ENCODE data around the gene NEO1. TPM values are rescaled to one million over a fixed set of nuclear protein-coding genes. Genes with fewer than 3 reads are reported as not detected.

The NEO1 gene
- polyA plus RNA-seq, 1 of the 3 experiments (the other 2 are of a cell fraction), result 13.1 TPM

GRCh38 chr15:73183071-73183470, 130.8 kb downstream of the NEO1 start:
- Histone ChIP-seq H3K36me3 (replicated peaks in 1 of 2; ENCODE audit: control insufficient read depth in 1 of 2, insufficient read depth in 2 of 2, low read length in 1 of 2) (peaks cover 14 to 28% of the 10 kb centered on the region in 2 experiments), H3K9me3 (no peaks in the 10 kb centered on the region), H3K4me1 (ENCODE audit: control insufficient read depth in 1 of 2, insufficient read depth in 2 of 2, low read depth in 1 of 2, low read length in 1 of 2) (no peaks in the 10 kb centered on the region), H4K20me1 (ENCODE audit: insufficient read depth) (no peaks in the 10 kb centered on the region), H3K79me2 (ENCODE audit: insufficient read depth) (no peaks in the 10 kb centered on the region), H3K4me3 (ENCODE audit: low read depth in 2 of 2, low read length in 1 of 2) (no peak overlapping the region), H3K9ac (no peak overlapping the region), H2AFZ (ENCODE audit: low read depth) (no peak overlapping the region), H3K27me3 (ENCODE audit: insufficient read depth) (no peaks in the 10 kb centered on the region), H3K27ac (ENCODE audit: low read depth in 2 of 2, low read length in 1 of 2) (no peak overlapping the region), H3F3A (replicated peaks; ENCODE audit: insufficient read depth) (no peaks in the 10 kb centered on the region), H3K4me2 (no peak overlapping the region), H3K9me2 (no peaks in the 10 kb centered on the region)
- 87% methylated on average over 3 of the region's 3 CpGs for WGBS (ENCODE audit: low lambda C conversion rate)
- no peak for DNase-seq
- TF ChIP-seq RXRA (IDR thresholded peaks at IDR 0.05; ENCODE audit: borderline replicate concordance, low read depth) (no peak), EP300 (IDR thresholded peaks at IDR 0.05; ENCODE audit: borderline replicate concordance in 1 of 2, low read depth in 1 of 2, low read length in 1 of 2) (no peak), CHD2 (IDR thresholded peaks at IDR 0.05; ENCODE audit: low read length, partially characterized antibody) (no peak), MEF2A (IDR thresholded peaks at IDR 0.05; ENCODE audit: borderline replicate concordance, low read depth) (no peak), REST (IDR thresholded peaks at IDR 0.05; ENCODE audit: low read depth, low read length) (no peak), USF1 (IDR thresholded peaks at IDR 0.05; ENCODE audit: borderline replicate concordance, low read depth) (no peak), RFX5 (IDR thresholded peaks at IDR 0.05; ENCODE audit: low read length) (no peak)
- ChIA-PET CTCF (interaction anchor here (0.8 kb wide), 1 partner anchor 9 kb away, joined by 3 read pairs; no protein-coding TSS in a partner anchor), POLR2A (no interaction called here)

- Histone ChIP-seq H3K79me2 (ENCODE audit: insufficient read depth) (no peaks in the 10 kb centered on the region), H3K4me1 (ENCODE audit: control insufficient read depth in 1 of 2, insufficient read depth in 2 of 2, low read depth in 1 of 2, low read length in 1 of 2) (no peaks in the 10 kb centered on the region; a peak in 2 of 4 replicates), H3K27ac (ENCODE audit: low read depth in 2 of 2, low read length in 1 of 2) (no peak overlapping the region), H3K9me3 (no peaks in the 10 kb centered on the region), H3K4me2 (no peak overlapping the region), H3F3A (replicated peaks; ENCODE audit: insufficient read depth) (no peaks in the 10 kb centered on the region), H4K20me1 (ENCODE audit: insufficient read depth) (no peaks in the 10 kb centered on the region), H3K4me3 (ENCODE audit: low read depth in 2 of 2, low read length in 1 of 2) (no peak overlapping the region), H3K9ac (no peak overlapping the region), H2AFZ (ENCODE audit: low read depth) (no peak overlapping the region), H3K9me2 (no peaks in the 10 kb centered on the region), H3K27me3 (ENCODE audit: insufficient read depth) (no peaks in the 10 kb centered on the region), H3K36me3 (replicated peaks in 1 of 2; ENCODE audit: control insufficient read depth in 1 of 2, insufficient read depth in 2 of 2, low read length in 1 of 2) (peaks cover 0 to 8% of the 10 kb centered on the region in 2 experiments)
- no peak for DNase-seq
- POLR2A ChIA-PET, result no interaction called here
- 90% methylated on average over 2 of the region's 2 CpGs for WGBS (ENCODE audit: low lambda C conversion rate)
- CTCF ChIA-PET, result interaction anchor here (1.0 kb wide), 1 partner anchor 62 kb away, joined by 3 read pairs; no protein-coding TSS in a partner anchor
- TF ChIP-seq FOXM1 (IDR thresholded peaks at IDR 0.05; ENCODE audit: low read depth) (no peak), EZH2phosphoT487 (IDR thresholded peaks at IDR 0.05; ENCODE audit: borderline replicate concordance, low read depth) (no peak), FOSL2 (IDR thresholded peaks at IDR 0.05; ENCODE audit: borderline replicate concordance, low read depth) (no peak), NFIC (IDR thresholded peaks at IDR 0.05; ENCODE audit: borderline replicate concordance) (no peak), SMC3 (IDR thresholded peaks at IDR 0.05; ENCODE audit: low read depth, low read length) (no peak), JUND (IDR thresholded peaks at IDR 0.05) (no peak), RXRA (IDR thresholded peaks at IDR 0.05; ENCODE audit: borderline replicate concordance, low read depth) (no peak), RFX5 (IDR thresholded peaks at IDR 0.05; ENCODE audit: low read length) (no peak)
These were observed 137.9 kb downstream of the NEO1 start for GRCh38 chr15:73190189-73190601.
